Measurements from ENCODE around the gene OMP.

The OMP gene

DNA sequence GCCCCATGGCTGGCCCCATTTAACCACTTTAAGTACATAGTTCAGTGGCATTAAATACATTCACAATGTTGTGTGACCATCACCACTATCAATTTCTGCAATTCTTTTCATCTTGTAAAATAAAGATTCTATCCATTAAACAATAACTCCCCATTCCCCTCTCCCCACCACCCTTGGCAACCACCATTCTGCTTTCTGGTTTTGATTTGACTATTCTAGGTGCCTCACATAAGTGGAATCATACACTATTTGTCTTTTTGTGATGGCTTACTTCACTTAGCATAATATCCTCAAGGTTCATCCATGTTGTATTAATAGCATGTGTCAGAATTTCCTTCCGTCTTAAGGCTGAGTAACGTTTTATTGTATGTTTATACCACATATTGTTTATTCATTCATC, 32.4 kb downstream of the OMP start:
- Histone ChIP-seq H3K4me3 (ENCODE audit: low read depth, low read length) (no peak overlapping the region), H3K27ac (no peak overlapping the region), H3K4me1 (peaks cover 5% of the 10 kb centered on the region), H3K27me3 (ENCODE audit: control insufficient read depth, insufficient read depth, low read length) (no peaks in the 10 kb centered on the region), H3K79me2 (no peaks in the 10 kb centered on the region), H3K9me3 (ENCODE audit: control insufficient read depth, low read length) (no peaks in the 10 kb centered on the region), H3K4me2 (ENCODE audit: low read length) (no peak overlapping the region), H3K9ac (no peak overlapping the region), H3K36me3 (ENCODE audit: control insufficient read depth, insufficient read depth, low read length) (no peaks in the 10 kb centered on the region), H2AFZ (no peak overlapping the region)
- TF ChIP-seq, protein P1, sequence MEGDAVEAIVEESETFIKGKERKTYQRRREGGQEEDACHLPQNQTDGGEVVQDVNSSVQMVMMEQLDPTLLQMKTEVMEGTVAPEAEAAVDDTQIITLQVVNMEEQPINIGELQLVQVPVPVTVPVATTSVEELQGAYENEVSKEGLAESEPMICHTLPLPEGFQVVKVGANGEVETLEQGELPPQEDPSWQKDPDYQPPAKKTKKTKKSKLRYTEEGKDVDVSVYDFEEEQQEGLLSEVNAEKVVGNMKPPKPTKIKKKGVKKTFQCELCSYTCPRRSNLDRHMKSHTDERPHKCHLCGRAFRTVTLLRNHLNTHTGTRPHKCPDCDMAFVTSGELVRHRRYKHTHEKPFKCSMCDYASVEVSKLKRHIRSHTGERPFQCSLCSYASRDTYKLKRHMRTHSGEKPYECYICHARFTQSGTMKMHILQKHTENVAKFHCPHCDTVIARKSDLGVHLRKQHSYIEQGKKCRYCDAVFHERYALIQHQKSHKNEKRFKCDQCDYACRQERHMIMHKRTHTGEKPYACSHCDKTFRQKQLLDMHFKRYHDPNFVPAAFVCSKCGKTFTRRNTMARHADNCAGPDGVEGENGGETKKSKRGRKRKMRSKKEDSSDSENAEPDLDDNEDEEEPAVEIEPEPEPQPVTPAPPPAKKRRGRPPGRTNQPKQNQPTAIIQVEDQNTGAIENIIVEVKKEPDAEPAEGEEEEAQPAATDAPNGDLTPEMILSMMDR (IDR thresholded peaks at IDR 0.05), result no peak

DNA sequence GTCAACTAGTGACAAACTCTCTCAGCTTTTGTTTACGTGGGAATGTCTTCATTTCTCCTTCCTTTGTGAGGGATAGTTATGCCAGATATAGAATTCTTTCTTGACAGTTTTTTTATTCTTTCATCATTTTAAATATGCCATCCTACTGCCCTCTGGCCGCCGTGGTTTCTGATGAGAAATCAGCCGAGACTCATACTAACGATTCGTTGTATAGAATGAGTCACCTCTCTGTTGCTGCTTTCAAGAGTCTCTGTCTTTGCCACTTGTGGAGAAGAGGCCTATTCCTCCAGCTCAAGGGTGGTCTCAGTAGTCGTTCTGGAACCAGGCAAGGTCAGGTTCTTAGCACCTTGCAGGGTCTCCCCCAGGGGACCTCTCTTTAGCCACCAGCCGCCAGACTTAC, 33.4 kb downstream of the OMP start:
- H3K4me1 ChIP-seq, result peaks cover 1% of the 10 kb centered on the region
- H3K9me3 ChIP-seq (ENCODE audit: control insufficient read depth, low read length), result no peaks in the 10 kb centered on the region
- TF ChIP-seq, protein P1 (IDR thresholded peaks at IDR 0.05), result no peak
- H3K27ac ChIP-seq, result no peak overlapping the region
- no peaks in the 10 kb centered on the region for H3K36me3 ChIP-seq (ENCODE audit: control insufficient read depth, insufficient read depth, low read length)
- H3K9ac ChIP-seq, result no peak overlapping the region
- no peaks in the 10 kb centered on the region for H3K79me2 ChIP-seq
- no peak overlapping the region for H3K4me2 ChIP-seq (ENCODE audit: low read length)
- no peak overlapping the region for H3K4me3 ChIP-seq (ENCODE audit: low read depth, low read length)
- H2AFZ ChIP-seq, result no peak overlapping the region
- H3K27me3 ChIP-seq (ENCODE audit: control insufficient read depth, insufficient read depth, low read length), result no peaks in the 10 kb centered on the region

DNA sequence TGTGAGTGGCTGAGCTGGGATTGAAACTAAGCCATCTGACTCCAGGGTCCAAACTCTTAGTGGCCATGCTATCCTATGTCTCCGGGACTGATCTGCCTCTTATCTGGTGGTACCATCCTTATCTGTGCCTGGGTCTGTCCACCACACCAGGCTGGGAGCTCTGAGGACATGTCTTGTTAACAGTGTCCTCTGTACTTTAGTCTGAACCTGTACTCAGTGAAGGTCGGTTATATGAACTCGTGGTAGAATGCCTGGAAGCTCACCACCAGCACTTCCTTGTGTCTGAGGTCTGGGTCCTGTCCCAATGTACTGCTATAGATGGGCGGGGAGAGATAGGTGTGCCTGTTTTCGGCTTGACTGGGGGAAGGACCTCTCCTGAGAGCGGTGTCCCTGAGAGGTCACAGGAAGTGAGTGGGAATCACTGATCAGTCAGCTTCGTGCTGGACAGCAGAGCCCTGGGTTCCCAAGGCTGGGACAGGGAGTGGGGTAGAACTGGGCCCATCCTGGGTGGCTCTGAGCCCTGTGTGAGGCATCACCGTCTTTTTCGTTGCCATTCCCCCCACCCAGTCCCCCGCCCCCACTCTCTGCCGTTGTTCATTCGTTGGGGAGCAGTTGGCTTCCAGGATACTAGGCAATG, 34.3 kb downstream of the OMP start:
- no peak overlapping the region for H3K4me3 ChIP-seq (ENCODE audit: low read depth, low read length)
- H3K27ac ChIP-seq, result no peak overlapping the region
- no peak overlapping the region for H3K4me2 ChIP-seq (ENCODE audit: low read length)
- no peak overlapping the region for H3K9ac ChIP-seq
- no peaks in the 10 kb centered on the region for H3K36me3 ChIP-seq (ENCODE audit: control insufficient read depth, insufficient read depth, low read length)
- H3K4me1 ChIP-seq, result no peaks in the 10 kb centered on the region
- no peak overlapping the region for H2AFZ ChIP-seq
- H3K79me2 ChIP-seq, result no peaks in the 10 kb centered on the region
- TF ChIP-seq, protein P1 (IDR thresholded peaks at IDR 0.05), result no peak
- H3K27me3 ChIP-seq (ENCODE audit: control insufficient read depth, insufficient read depth, low read length), result no peaks in the 10 kb centered on the region
- no peaks in the 10 kb centered on the region for H3K9me3 ChIP-seq (ENCODE audit: control insufficient read depth, low read length)

DNA sequence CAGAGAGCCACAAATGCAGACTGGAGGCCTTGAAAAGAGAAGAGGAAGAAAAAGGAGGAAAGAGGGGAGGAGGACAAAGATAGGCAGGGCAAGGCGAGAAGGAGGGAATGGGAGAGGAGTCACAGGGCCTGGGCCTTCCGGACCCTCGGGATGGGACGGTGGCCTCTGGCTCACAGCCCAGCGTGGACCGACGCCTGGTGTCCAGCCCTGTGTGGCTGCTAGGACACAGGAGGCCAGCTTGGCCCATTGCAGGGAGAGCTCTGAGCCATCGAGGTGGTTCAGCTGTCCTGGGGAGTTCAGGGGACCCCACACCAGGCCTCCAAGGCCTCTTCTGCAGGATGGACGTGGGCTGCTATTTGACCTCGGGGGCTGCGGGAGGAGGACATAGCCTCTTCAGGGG, 34.8 kb downstream of the OMP start:
- Histone ChIP-seq H2AFZ (no peak overlapping the region), H3K4me2 (ENCODE audit: low read length) (no peak overlapping the region), H3K4me1 (no peaks in the 10 kb centered on the region), H3K9me3 (ENCODE audit: control insufficient read depth, low read length) (no peaks in the 10 kb centered on the region), H3K79me2 (no peaks in the 10 kb centered on the region), H3K36me3 (ENCODE audit: control insufficient read depth, insufficient read depth, low read length) (no peaks in the 10 kb centered on the region), H3K9ac (no peak overlapping the region), H3K27me3 (ENCODE audit: control insufficient read depth, insufficient read depth, low read length) (no peaks in the 10 kb centered on the region), H3K27ac (no peak overlapping the region), H3K4me3 (ENCODE audit: low read depth, low read length) (no peak overlapping the region)
- TF ChIP-seq, protein P1 (IDR thresholded peaks at IDR 0.05), result no peak

DNA sequence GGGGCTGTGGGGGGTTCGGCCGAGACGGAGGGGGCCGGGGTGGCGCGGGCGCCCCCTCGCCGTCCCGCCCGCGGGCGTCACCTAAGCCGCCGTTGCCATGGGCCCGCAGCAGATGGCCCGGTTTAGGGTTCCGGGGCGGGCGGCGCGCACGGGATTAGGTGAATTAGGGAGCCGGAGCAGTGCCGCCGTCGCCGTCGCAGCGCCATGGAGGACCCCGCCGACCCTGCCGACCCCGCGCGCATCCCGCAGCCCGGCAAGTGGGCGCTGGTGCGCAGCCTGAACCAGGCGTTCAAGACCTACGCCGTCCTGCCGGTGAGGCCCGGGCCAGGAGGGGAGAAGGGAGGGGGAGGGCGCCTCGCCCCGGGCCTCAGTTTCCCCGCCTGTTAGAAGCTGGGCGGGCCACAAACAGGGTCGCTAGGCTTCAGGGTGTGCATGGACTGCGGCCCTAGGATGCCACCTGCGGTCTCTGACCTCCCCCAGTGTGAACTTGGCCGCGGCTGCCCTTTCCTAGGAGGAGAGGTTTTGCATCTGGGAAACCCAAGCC, 35.5 kb downstream of the OMP start:
- TF ChIP-seq, protein P1 (IDR thresholded peaks at IDR 0.05), result no peak
- H3K27ac ChIP-seq, result no peak overlapping the region
- no peaks in the 10 kb centered on the region for H3K9me3 ChIP-seq (ENCODE audit: control insufficient read depth, low read length)
- no peaks in the 10 kb centered on the region for H3K27me3 ChIP-seq (ENCODE audit: control insufficient read depth, insufficient read depth, low read length)
- H3K36me3 ChIP-seq (ENCODE audit: control insufficient read depth, insufficient read depth, low read length), result no peaks in the 10 kb centered on the region
- no peak overlapping the region for H3K4me3 ChIP-seq (ENCODE audit: low read depth, low read length)
- H2AFZ ChIP-seq, result no peak overlapping the region
- no peaks in the 10 kb centered on the region for H3K4me1 ChIP-seq
- no peak overlapping the region for H3K4me2 ChIP-seq (ENCODE audit: low read length)
- no peaks in the 10 kb centered on the region for H3K79me2 ChIP-seq
- no peak overlapping the region for H3K9ac ChIP-seq

Data from parathyroid adenoma (tissue), 2 donors.